SK-N-SH (cell line): ENCODE measurements around the gene GBP7. TPM values are rescaled to one million over a fixed set of nuclear protein-coding genes. Genes with fewer than 3 reads are reported as not detected.

Experiments used
- CTCF ChIA-PET: fragments of 300-600, 350-600 bp; formaldehyde crosslinking; extraction: SDS; loops from one replicate; lab custom pipeline; 2021; lab: Yijun Ruan, JAX
- POLR2A ChIA-PET: fragments of 350-600 bp; sonication (Branson Sonifier 250); formaldehyde crosslinking; extraction: SDS; loops from one replicate; lab custom pipeline; 2020; ENCODE audit warnings: antibody characterized with exemption, inconsistent platforms; lab: Yijun Ruan, JAX
- DNase-seq: peaks from one replicate; pipeline ENCODE4 v3.0.0; 2012
- H2AFZ ChIP-seq: fragments of 200-600 bp; sonication (generic); 2 replicates; pipeline ENCODE4 v1.8.1; 2016; ENCODE audit warnings: antibody characterized with exemption, mild to moderate bottlenecking, low read depth
- H3F3A ChIP-seq: fragments of 200-600 bp; sonication (generic); replicated peaks from 2 replicates; pipeline ENCODE3; 2016; ENCODE audit warnings: antibody characterized with exemption, mild to moderate bottlenecking; ENCODE audit not compliant: insufficient read depth
- H3K27ac ChIP-seq, 2 experiments: fragments of 200-500 bp in 1 of 2; fragments of 200-600 bp in 1 of 2; sonication (Bioruptor generic) in 1 of 2; sonication (generic), shearing (Covaris generic) in 1 of 2; 2 replicates each; pipeline versions ENCODE4 v1.5.1 to v1.6.1; 2014 to 2016; ENCODE audit warnings: low read depth in 2 of 2, inconsistent platforms in 1 of 2, low read length in 1 of 2, mild to moderate bottlenecking in 1 of 2, mixed read lengths in 1 of 2
- H3K27me3 ChIP-seq: fragments of 200-600 bp; sonication (generic), shearing (Covaris generic); 2 replicates; pipeline ENCODE4 v1.6.1; 2016; ENCODE audit warnings: mixed run types; ENCODE audit not compliant: insufficient read depth
- H3K36me3 ChIP-seq, 2 experiments: fragments of 200-500 bp in 1 of 2; fragments of 200-600 bp in 1 of 2; sonication (Bioruptor generic) in 1 of 2; sonication (generic) in 1 of 2; replicated peaks in 1 of 2; 2 replicates each; pipeline versions ENCODE3 to v1.5.1; 2014 to 2016; ENCODE audit warnings: low read length in 1 of 2, mild to moderate bottlenecking in 1 of 2; ENCODE audit not compliant: insufficient read depth in 2 of 2, control insufficient read depth in 1 of 2
- H3K4me1 ChIP-seq, 2 experiments: fragments of 200-500 bp in 1 of 2; fragments of 200-600 bp in 1 of 2; sonication (Bioruptor generic) in 1 of 2; sonication (generic), shearing (Covaris generic) in 1 of 2; 2 replicates each; pipeline versions ENCODE4 v1.5.1 to v1.6.1; 2014 to 2016; ENCODE audit warnings: low read depth in 1 of 2, low read length in 1 of 2, mixed run types in 1 of 2; ENCODE audit not compliant: insufficient read depth in 2 of 2, control insufficient read depth in 1 of 2
- H3K4me2 ChIP-seq: fragments of 200-600 bp; sonication (generic), shearing (Covaris generic); 2 replicates; pipeline ENCODE4 v1.6.1; 2017; ENCODE audit warnings: mixed run types
- H3K4me3 ChIP-seq, 2 experiments: fragments of 200-500 bp in 1 of 2; fragments of 200-600 bp in 1 of 2; sonication (Bioruptor generic) in 1 of 2; sonication (generic), shearing (Covaris generic) in 1 of 2; 2 replicates each; pipeline versions ENCODE4 v1.5.1 to v1.8.1; 2014 to 2016; ENCODE audit warnings: low read depth in 2 of 2, inconsistent platforms in 1 of 2, low read length in 1 of 2, mild to moderate bottlenecking in 1 of 2, mixed read lengths in 1 of 2, moderate library complexity in 1 of 2
- H3K79me2 ChIP-seq: fragments of 200-600 bp; sonication (generic); 2 replicates; pipeline ENCODE4 v1.8.1; 2017; ENCODE audit warnings: mild to moderate bottlenecking; ENCODE audit not compliant: insufficient read depth
- H3K9ac ChIP-seq: fragments of 200-600 bp; sonication (generic); 2 replicates; pipeline ENCODE4 v1.6.1; 2017; ENCODE audit warnings: mixed run types
- H3K9me2 ChIP-seq: fragments of 200-600 bp; sonication (generic); 2 replicates; pipeline ENCODE4 v1.6.1; 2017; ENCODE audit warnings: mixed run types
- H3K9me3 ChIP-seq: fragments of 200-600 bp; sonication (generic); 2 replicates; pipeline ENCODE4 v1.6.1; 2017; ENCODE audit warnings: mixed run types, mild to moderate bottlenecking, moderate library complexity
- H4K20me1 ChIP-seq: fragments of 200-600 bp; sonication (generic); 2 replicates; pipeline ENCODE4 v1.6.1; 2017; ENCODE audit warnings: mild to moderate bottlenecking, mixed run types; ENCODE audit not compliant: insufficient read depth
- EZH2phosphoT487 ChIP-seq: fragments of 200-600 bp; sonication (generic); IDR thresholded peaks from 2 replicates; pipeline ENCODE4 v1.6.1; 2017; ENCODE audit warnings: low read depth, mixed run types, mild to moderate bottlenecking, antibody characterized with exemption, moderate library complexity, borderline replicate concordance
- FOXJ3 ChIP-seq: sonication (generic); formaldehyde crosslinking; IDR thresholded peaks from 2 replicates; pipeline ENCODE4 v1.5.1; 2020; ENCODE audit warnings: mild to moderate bottlenecking, missing genetic modification reagents
- JUND ChIP-seq: IDR thresholded peaks from 2 replicates; pipeline ENCODE4 v1.4.0; 2012
- MAX ChIP-seq: IDR thresholded peaks from 2 replicates; pipeline ENCODE4 v1.4.0; 2012; ENCODE audit warnings: low read depth
- MXI1 ChIP-seq: IDR thresholded peaks from 2 replicates; pipeline ENCODE4 v1.6.1; 2012; ENCODE audit warnings: mild to moderate bottlenecking, low read depth, low read length, improper control_type of control experiment
- NFIC ChIP-seq: IDR thresholded peaks from 2 replicates; pipeline ENCODE4 v1.4.0; 2012; ENCODE audit warnings: borderline replicate concordance
- NRF1 ChIP-seq: IDR thresholded peaks from 2 replicates; pipeline ENCODE4 v1.6.1; 2012; ENCODE audit warnings: low read depth, mild to moderate bottlenecking, low read length
- RAD21 ChIP-seq: IDR thresholded peaks from 2 replicates; pipeline ENCODE4 v1.6.1; 2012; ENCODE audit warnings: mild to moderate bottlenecking, low read length
- TAF1 ChIP-seq: IDR thresholded peaks from 2 replicates; pipeline ENCODE4 v1.6.1; 2012; ENCODE audit warnings: low read depth, mild to moderate bottlenecking, low read length, moderate library complexity, borderline replicate concordance
- TEAD4 ChIP-seq: IDR thresholded peaks from 2 replicates; pipeline ENCODE4 v1.4.0; 2012; ENCODE audit warnings: mild to moderate bottlenecking, borderline replicate concordance; ENCODE audit not compliant: insufficient read depth
- YY1 ChIP-seq: IDR thresholded peaks from 2 replicates; pipeline ENCODE4 v1.4.0; 2012; ENCODE audit warnings: low read depth, mild to moderate bottlenecking
- WGBS: methylation state at CpG from one replicate; pipeline ENCODE4 v1.1.6; 2017; ENCODE audit warnings: low lambda C conversion rate; 5-methylcytosine and 5-hydroxymethylcytosine counted together
- polyA plus RNA-seq, 3 experiments: library from polyadenylated mRNA; depleted of rRNA; stranded (reverse); fragments of >200 nt; gene quantifications; 2 replicates each; pipeline ENCODE4 v1.2.3, GENCODE V29; 2012

GBP7 gene
- polyA plus RNA-seq, 1 of the 3 experiments (the other 2 are of a cell fraction), result not detected

- Histone ChIP-seq H3K36me3 (no peaks in the 10 kb centered on the region), H3K4me3 (no peak within 1 kb of the TSS), H3K79me2 (no peaks in the 10 kb centered on the region), H3K4me1 (peaks cover 11 to 20% of the 10 kb centered on the region in 2 experiments; a peak in 3 of 4 replicates), H3F3A (no peaks in the 10 kb centered on the region), H2AFZ (no peak within 1 kb of the TSS; the same call in 1 of the 2 replicates), H3K27ac (peak within 1 kb of the TSS in 1 of 2 experiments; percentile 95; a peak in 1 of 4 replicates), H4K20me1 (no peaks in the 10 kb centered on the region), H3K9me3 (no peaks in the 10 kb centered on the region), H3K9ac (no peak within 1 kb of the TSS), H3K4me2 (no peak within 1 kb of the TSS), H3K9me2 (no peaks in the 10 kb centered on the region), H3K27me3 (no peaks in the 10 kb centered on the region)
- ChIA-PET CTCF (no interaction called here), POLR2A (no interaction called here)
- no peak for TF ChIP-seq JUND
- no peak for DNase-seq
- WGBS, result 77% methylated on average over 21 of the region's 21 CpGs
These were observed 22.8 kb upstream of the GBP7 start, which contains the start of gene GBP4 for GRCh38 chr1:89198491-89199072. Gene GBP4, minus strand, starts transcription at chr1:89198942. Its CDS starts 108 bp downstream, at chr1:89198834.

DNA sequence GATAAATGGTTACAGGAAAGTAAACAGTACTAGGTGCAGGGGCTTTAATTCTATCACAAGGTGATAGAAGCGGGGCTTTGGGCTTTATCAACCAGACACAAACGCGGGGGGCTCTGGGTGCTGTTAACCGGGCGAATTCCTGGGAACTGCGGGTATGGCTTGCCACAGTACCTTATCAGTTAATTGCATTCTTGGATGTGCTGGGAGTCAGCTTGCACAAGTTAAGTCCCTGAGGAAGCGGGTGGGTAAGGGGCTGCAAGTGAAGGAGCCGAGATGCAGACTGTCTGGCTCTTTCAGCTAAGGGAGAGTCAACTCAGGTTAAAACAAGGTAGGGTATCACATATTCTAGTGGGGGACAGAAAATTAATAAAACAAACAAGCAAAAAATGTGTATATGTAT, 22.3 kb upstream of the GBP7 start:
- no peak for DNase-seq
- Histone ChIP-seq H3K27me3 (no peaks in the 10 kb centered on the region), H3K4me2 (no peak overlapping the region), H3F3A (no peaks in the 10 kb centered on the region), H3K27ac (no peak overlapping the region; a peak in 1 of 4 replicates), H2AFZ (no peak overlapping the region), H3K9ac (no peak overlapping the region), H3K36me3 (no peaks in the 10 kb centered on the region), H3K4me1 (peaks cover 11 to 20% of the 10 kb centered on the region in 2 experiments; a peak in 3 of 4 replicates), H4K20me1 (no peaks in the 10 kb centered on the region), H3K9me2 (no peaks in the 10 kb centered on the region), H3K79me2 (no peaks in the 10 kb centered on the region), H3K9me3 (no peaks in the 10 kb centered on the region), H3K4me3 (no peak overlapping the region)
- no peak for TF ChIP-seq MXI1
- no peak for TF ChIP-seq RAD21
- no peak for TF ChIP-seq NRF1
- TF ChIP-seq TAF1, result no peak
- TF ChIP-seq YY1, result no peak
- no peak for TF ChIP-seq NFIC
- no peak for TF ChIP-seq MAX
- 68% methylated on average over 8 of the region's 8 CpGs for WGBS
- ChIA-PET POLR2A (no interaction called here), CTCF (no interaction called here)

GRCh38 chr1:89195476-89195875, 19.7 kb upstream of the GBP7 start:
- no peaks in the 10 kb centered on the region for H3K36me3 ChIP-seq
- no peaks in the 10 kb centered on the region for H3K79me2 ChIP-seq
- no peaks in the 10 kb centered on the region for H3K9me2 ChIP-seq
- 84% methylated on average over 3 of the region's 3 CpGs for WGBS
- H3K9me3 ChIP-seq, result no peaks in the 10 kb centered on the region
- no peak overlapping the region for H3K27ac ChIP-seq
- no peak for DNase-seq
- no peak overlapping the region for H3K9ac ChIP-seq
- H4K20me1 ChIP-seq, result no peaks in the 10 kb centered on the region
- TF ChIP-seq FOXJ3 (CRISPR knock-in tag) (no peak), TEAD4 (no peak), NFIC (no peak), EZH2phosphoT487 (no peak)
- no peaks in the 10 kb centered on the region for H3K27me3 ChIP-seq
- H2AFZ ChIP-seq, result no peak overlapping the region
- H3F3A ChIP-seq, result no peaks in the 10 kb centered on the region
- ChIA-PET CTCF (interaction anchor here (1.0 kb wide), 1 partner anchor 11 kb away, joined by 3 read pairs; no protein-coding TSS in a partner anchor), POLR2A (no interaction called here)
- H3K4me2 ChIP-seq, result no peak overlapping the region
- H3K4me1 ChIP-seq, result peaks cover 4 to 14% of the 10 kb centered on the region in 2 experiments; a peak in 3 of 4 replicates
- H3K4me3 ChIP-seq, result no peak overlapping the region
